Thoracic aorta (tissue), 2 donors: ENCODE data around the gene PDE4D. TPM values are rescaled to one million over a fixed set of nuclear protein-coding genes. Genes with fewer than 3 reads are reported as not detected.

Experiments used
- ATAC-seq: fragments of 150-250 bp; one replicate; pipeline ENCODE4 v1.8.0; 2017; ENCODE audit warnings: low read depth; ENCODE audit not compliant: insufficient number of reproducible peaks, low FRiP score
- DNase-seq: peaks from one replicate; pipeline ENCODE4 v3.0.0-alpha.2; 2020; ENCODE audit warnings: low spot score
- H3K27ac ChIP-seq, 2 donors: fragments of 200-600 bp; sonication (generic); 1 replicate in 1 of 2; 2 replicates in 1 of 2; pipeline ENCODE4 v1.5.1; 2016; ENCODE audit warnings: mild to moderate bottlenecking in 2 of 2, moderate library complexity in 2 of 2
- H3K27me3 ChIP-seq: fragments of 200-600 bp; sonication (generic); replicated peaks from 2 replicates; pipeline ENCODE4 v1.6.0; 2016; ENCODE audit warnings: mild to moderate bottlenecking; ENCODE audit not compliant: insufficient read depth
- H3K36me3 ChIP-seq: fragments of 200-600 bp; sonication (generic); one replicate; pipeline ENCODE4 v1.5.1; 2016
- H3K4me1 ChIP-seq, 2 donors: fragments of 200-600 bp; sonication (generic); 1 replicate in 1 of 2; 2 replicates in 1 of 2; pipeline versions ENCODE4 v1.5.1 to v1.6.0; 2016; ENCODE audit warnings: low read depth in 2 of 2, mild to moderate bottlenecking in 1 of 2; ENCODE audit not compliant: control insufficient read depth in 1 of 2
- H3K4me3 ChIP-seq: fragments of 200-600 bp; sonication (generic); 2 replicates; pipeline ENCODE4 v1.5.1; 2016; ENCODE audit warnings: mild to moderate bottlenecking
- H3K9me3 ChIP-seq: fragments of 200-600 bp; sonication (generic); 2 replicates; pipeline ENCODE4 v1.5.1; 2016
- total RNA-seq, 2 donors: library from RNA; depleted of rRNA; stranded (reverse); fragments of >200 nt; gene quantifications; one replicate each; pipeline versions ENCODE4 v1.1.0 to v1.2.3, GENCODE V29; 2016
- TF ChIP-seq, protein P1 (sequence below): fragments of 200-600 bp; sonication (generic); IDR thresholded peaks from one replicate; pipeline ENCODE4 v1.5.1; 2019; ENCODE audit warnings: antibody characterized with exemption

The PDE4D gene
- total RNA-seq, 2 donors from 2014 or later = 34.0 to 85.8 TPM

DNA sequence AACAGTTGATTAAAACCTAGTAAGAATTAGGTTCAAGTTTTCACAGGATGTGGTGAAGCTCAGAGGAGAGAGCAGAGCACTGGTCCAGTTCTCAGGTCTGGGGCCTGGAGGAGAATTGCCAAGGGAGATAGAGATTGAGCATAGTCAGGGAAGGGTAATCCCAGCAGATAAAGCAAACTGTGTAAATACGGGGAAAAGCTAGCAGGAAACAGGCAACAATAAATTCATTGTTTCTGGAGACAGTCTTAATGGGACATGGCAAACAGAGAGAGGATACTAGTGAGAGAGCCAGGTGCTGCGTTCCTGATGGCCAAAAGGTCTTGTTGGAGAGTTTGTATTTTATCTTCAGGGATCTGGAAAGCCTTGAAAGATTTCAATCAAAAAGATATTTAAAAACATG is 333.0 kb downstream of the PDE4D start:
- no peak for ATAC-seq
- Histone ChIP-seq H3K4me1 (peaks cover 4 to 5% of the 10 kb centered on the region in 2 donors), H3K27me3 (no peaks in the 10 kb centered on the region), H3K27ac (no peak overlapping the region), H3K4me3 (no peak overlapping the region), H3K36me3 (no peaks in the 10 kb centered on the region), H3K9me3 (no peaks in the 10 kb centered on the region)
- no peak for DNase-seq
- TF ChIP-seq, protein P1, sequence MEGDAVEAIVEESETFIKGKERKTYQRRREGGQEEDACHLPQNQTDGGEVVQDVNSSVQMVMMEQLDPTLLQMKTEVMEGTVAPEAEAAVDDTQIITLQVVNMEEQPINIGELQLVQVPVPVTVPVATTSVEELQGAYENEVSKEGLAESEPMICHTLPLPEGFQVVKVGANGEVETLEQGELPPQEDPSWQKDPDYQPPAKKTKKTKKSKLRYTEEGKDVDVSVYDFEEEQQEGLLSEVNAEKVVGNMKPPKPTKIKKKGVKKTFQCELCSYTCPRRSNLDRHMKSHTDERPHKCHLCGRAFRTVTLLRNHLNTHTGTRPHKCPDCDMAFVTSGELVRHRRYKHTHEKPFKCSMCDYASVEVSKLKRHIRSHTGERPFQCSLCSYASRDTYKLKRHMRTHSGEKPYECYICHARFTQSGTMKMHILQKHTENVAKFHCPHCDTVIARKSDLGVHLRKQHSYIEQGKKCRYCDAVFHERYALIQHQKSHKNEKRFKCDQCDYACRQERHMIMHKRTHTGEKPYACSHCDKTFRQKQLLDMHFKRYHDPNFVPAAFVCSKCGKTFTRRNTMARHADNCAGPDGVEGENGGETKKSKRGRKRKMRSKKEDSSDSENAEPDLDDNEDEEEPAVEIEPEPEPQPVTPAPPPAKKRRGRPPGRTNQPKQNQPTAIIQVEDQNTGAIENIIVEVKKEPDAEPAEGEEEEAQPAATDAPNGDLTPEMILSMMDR = no peak

DNA sequence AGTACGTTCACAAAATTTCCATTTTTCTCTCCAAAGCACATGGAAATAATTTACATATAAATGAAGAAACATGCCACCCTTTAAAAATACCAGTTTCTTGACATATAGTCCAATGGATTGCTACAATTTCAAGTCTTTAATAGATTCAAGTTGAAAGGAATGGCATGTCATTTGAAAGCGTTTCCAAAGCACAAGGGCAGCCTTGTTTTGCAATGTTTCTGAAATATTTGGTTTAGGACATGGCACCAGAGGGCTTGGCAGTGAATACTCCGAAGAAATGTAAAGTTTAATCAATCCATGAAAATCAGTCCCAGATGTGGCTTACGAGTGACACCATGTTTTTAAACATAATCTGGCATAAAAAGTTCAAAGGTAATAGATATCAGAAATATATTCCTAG is 333.7 kb downstream of the PDE4D start:
- H3K27ac ChIP-seq = no peak overlapping the region
- H3K9me3 ChIP-seq = no peaks in the 10 kb centered on the region
- DNase-seq (no peak), ATAC-seq (no peak)
- no peak overlapping the region for H3K4me3 ChIP-seq
- H3K27me3 ChIP-seq = no peaks in the 10 kb centered on the region
- H3K4me1 ChIP-seq = peaks cover 4 to 5% of the 10 kb centered on the region in 2 donors
- TF ChIP-seq, protein P1 = no peak
- no peaks in the 10 kb centered on the region for H3K36me3 ChIP-seq

DNA sequence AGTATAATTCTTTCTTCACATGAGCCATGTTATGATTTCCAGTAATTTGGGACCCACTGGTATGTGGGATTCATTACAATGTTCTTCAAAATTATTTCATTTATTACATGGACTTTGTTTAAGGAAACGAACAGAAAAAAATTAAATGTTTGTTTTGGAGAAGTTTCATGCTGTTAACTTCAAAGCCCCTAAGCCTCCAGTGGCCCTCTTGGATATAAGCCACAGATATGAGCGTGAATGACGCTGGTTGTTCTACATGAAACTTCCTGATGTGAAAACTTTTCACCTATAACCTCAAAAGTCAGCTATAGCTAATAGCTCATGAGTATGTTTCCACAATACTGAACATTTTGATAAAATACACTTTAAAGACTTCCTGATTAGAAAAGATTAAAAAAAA is 334.2 kb downstream of the PDE4D start:
- ATAC-seq = no peak
- DNase-seq = no peak
- Histone ChIP-seq H3K4me1 (peaks cover 4 to 5% of the 10 kb centered on the region in 2 donors), H3K9me3 (no peaks in the 10 kb centered on the region), H3K27ac (no peak overlapping the region), H3K36me3 (no peaks in the 10 kb centered on the region), H3K4me3 (no peak overlapping the region), H3K27me3 (no peaks in the 10 kb centered on the region)
- TF ChIP-seq, protein P1 = no peak

DNA sequence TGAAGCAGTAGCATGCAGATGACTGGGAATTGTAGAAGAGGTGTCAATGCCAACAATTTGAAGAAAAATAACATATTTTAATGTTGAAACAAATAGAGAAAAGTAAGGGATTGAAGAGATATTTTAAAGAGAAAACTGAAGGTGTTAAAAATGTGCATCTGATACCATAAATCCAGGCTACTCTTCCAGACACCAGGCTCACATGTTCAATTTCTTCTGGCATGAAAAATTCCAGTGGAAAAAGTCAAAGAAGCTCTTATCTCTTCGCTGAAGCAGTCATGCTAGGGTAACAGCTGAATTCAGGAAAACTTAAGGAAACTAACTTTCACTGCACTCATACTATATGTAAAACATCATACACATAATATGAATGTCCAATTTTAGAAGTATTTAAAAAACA is 335.0 kb downstream of the PDE4D start:
- DNase-seq (no peak), ATAC-seq (no peak)
- TF ChIP-seq, protein P1 = no peak

DNA sequence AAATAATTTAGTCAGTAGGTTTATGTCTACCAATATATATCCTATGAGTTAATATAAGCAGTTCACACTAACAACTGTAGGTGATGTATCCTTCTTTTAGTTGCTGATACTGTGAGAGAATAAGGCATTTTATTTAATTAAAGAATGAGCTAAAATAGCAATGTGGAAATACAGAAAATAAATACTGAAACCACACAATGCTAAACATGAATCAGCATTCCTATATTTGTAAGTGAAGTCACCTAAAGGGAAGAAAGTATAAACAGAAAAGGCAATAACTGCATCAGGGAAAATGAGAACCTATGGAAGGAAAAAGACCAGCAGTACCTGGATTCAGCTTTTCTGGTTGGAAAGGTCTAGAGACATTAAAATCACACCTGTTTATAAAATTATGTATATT is 336.0 kb downstream of the PDE4D start:
- Histone ChIP-seq H3K27ac (no peak overlapping the region), H3K9me3 (no peaks in the 10 kb centered on the region), H3K27me3 (no peaks in the 10 kb centered on the region), H3K4me3 (no peak overlapping the region), H3K36me3 (no peaks in the 10 kb centered on the region), H3K4me1 (peaks cover 0 to 3% of the 10 kb centered on the region in 2 donors)
- TF ChIP-seq, protein P1 = no peak
- no peak for DNase-seq
- no peak for ATAC-seq

More for the DNA sequence above, 335.0 kb downstream of the PDE4D start:
- Histone ChIP-seq H3K27me3 (no peaks in the 10 kb centered on the region), H3K4me1 (peaks cover 4 to 5% of the 10 kb centered on the region in 2 donors), H3K36me3 (no peaks in the 10 kb centered on the region), H3K27ac (no peak overlapping the region), H3K9me3 (no peaks in the 10 kb centered on the region), H3K4me3 (no peak overlapping the region)
